HPDE6-E6E7 (cell line): Measurements from ENCODE around the gene RMDN3.

Source experiments
- DNase-seq: peaks from one replicate; pipeline ENCODE4 v3.0.0; 2011; ENCODE audit warnings: missing footprints; ENCODE audit errors: extremely low spot score

The RMDN3 gene

GRCh38 chr15:40754883-40755811 is at the start of gene RMDN3:
Gene RMDN3, minus strand, starts transcription at chr15:40755254. Its CDS starts 471 bp downstream, at chr15:40754783.
- DNase-seq: peak; percentile 86

GRCh38 chr15:40803688-40804087 is 48.6 kb upstream of the RMDN3 start:
- no peak for DNase-seq

DNA sequence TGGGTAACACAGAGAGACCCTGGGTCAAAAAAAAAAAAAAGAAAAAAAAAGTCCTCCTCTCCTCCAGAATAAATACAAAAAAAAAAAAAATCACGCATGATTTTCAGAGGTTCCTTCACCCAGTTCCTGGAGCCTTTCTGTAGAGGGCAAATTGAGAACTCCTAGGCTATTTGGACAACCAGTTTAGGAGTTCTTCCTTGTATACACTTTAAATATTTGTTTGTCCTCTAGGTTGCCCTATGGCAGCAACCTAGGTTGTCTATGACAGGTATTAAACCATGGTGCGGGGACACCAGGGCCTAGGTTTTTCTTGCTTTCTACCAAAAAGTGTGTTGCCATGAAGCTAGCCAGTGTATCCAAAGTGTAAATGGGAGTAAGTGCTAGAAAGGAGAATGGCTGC is 48.0 kb upstream of the RMDN3 start:
- no peak for DNase-seq

- no peak for DNase-seq
Measured at GRCh38 chr15:40799523-40799922, 44.5 kb upstream of the RMDN3 start.

DNA sequence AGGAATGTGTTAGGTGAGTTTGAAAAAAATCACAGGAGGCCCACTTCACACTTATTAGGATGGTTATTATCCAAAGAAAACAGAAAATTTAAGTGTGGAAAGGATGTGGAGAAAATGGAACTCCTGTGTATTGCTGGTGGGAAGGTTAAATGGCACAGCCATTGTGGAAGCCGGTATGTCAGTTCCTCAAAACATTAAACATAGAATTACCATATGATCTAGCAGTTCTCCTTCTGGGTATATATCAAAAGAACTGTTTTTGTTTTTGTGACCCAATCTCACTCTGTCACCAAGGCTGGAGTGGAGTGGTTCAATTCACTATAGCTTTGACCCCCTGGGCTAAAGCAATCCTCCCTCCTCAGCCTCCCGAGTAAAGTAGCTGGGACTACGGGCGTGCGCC is 41.5 kb upstream of the RMDN3 start:
- no peak for DNase-seq

DNA sequence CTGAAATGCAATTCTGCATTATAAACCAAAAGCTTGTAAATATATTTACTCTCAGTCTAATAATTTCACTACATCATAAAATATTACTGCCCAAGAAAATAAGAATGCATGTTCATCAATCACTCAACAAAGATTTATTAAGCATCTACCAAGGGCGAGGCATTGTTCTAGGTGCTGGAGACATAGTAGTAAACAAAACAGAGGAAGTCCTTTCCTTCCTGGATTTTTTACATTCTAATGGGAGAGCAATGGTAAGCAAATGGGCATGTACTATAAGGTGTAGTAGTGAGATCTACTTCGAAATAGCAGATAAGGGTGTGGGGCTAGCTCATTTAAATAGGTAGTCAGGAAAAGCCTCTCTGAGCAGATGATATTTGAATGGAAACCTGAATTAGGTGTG is 41.0 kb upstream of the RMDN3 start:
- no peak for DNase-seq

DNA sequence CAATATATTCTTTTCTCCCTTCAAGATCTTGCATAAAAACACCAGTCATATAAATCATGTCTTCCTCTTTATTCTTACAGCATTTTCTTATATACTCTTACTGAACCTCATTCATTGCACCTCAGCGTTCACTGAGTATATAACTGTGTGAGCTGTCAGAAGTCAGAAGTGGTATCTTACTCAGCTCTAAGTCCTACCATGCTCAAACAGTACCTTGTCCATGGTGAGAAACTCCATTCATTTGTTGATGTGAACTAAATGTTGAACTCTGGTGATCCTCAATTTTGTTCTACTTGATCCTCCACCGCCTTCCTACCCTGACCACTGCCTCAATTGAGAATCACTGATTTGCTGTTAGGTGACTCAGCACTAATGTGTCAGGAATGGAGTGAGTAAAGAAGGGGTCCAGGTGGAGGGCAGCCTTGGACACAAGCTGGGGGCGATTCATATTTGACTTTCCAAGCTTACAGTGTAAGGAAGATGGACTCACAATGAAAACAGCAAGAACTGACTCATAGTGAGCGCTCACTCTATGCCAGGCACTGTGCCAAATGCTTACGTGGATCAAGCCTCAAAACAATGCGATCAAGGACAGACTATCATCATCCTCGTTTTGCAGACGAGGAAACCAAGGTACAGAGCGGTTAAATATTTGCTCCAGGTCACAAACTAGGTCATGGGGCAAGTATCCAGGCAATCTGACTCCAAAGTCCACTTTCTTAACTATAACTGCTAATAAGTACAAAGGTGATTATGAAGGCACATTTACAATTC is 38.3 kb upstream of the RMDN3 start:
- peak; percentile 55 for DNase-seq

DNA sequence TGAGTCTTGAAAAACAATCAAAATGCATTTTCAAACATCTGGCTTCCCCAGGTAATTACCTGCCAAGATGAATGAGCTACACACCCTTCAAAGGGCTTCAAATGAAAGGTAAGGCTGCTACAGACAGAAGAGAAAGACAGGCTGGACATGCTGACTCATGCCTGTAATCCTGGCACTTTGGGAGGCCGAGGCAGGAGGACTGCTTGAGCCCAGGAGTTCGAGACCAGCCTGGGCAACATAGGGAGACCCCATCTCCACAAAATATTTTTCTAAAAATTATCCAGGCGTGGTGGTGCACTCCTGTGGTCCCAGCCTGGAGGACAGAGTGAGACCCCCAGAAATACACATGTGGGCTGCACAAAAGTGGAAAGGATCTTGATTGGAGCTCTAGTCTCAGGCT is 37.3 kb upstream of the RMDN3 start:
- no peak for DNase-seq

GRCh38 chr15:40790718-40791117 is 35.7 kb upstream of the RMDN3 start:
- DNase-seq: no peak

- DNase-seq: no peak
Measured at GRCh38 chr15:40789999-40790398, 34.9 kb upstream of the RMDN3 start.

GRCh38 chr15:40789119-40789518 is 34.1 kb upstream of the RMDN3 start:
- no peak for DNase-seq

DNA sequence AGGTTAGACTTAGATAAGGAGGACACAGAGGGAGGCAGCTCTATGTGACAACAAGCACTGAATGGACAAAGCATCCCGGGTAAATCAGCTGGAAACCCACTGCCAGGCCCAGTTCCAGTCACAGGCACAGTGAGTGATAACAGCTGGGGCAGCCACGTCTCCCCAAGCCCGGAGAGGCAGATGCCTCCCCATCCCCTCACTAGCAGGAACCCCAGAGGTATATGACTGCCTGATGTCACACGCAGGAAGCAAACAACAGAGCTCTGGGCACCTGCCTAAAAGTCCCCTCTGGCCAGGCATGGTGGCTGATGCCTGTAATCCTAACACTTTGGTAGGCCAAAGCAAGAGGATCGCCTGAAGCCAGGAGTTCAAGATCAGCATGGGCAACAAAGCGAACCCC is 32.9 kb upstream of the RMDN3 start:
- no peak for DNase-seq

DNA sequence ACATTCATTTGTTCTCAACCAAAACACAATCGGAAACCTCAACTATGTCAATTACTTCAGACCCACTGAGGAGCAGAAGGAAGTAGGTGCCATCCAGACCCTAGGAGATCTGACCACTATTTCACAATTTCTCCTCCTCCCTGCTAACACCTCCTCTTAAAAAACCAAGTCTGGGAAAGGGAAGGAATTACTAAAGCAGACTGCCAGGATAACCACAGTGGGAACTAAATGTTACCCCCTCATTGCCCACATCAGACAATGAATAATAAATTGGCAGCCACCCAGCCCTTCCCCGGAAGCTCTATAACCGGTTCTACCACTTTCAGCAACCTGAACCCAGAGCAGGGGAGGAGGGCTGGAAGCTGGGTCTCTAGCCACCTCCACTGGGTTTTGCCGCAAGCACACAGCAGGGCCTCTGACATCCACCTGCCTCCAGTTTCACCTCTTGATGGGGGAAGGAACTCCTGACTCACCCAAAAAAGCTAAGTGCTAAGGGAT is 32.3 kb upstream of the RMDN3 start:
- no peak for DNase-seq

GRCh38 chr15:40785814-40786213 is 30.8 kb upstream of the RMDN3 start:
- no peak for DNase-seq

- DNase-seq: no peak
Measured at GRCh38 chr15:40785164-40785563, 30.1 kb upstream of the RMDN3 start.

DNA sequence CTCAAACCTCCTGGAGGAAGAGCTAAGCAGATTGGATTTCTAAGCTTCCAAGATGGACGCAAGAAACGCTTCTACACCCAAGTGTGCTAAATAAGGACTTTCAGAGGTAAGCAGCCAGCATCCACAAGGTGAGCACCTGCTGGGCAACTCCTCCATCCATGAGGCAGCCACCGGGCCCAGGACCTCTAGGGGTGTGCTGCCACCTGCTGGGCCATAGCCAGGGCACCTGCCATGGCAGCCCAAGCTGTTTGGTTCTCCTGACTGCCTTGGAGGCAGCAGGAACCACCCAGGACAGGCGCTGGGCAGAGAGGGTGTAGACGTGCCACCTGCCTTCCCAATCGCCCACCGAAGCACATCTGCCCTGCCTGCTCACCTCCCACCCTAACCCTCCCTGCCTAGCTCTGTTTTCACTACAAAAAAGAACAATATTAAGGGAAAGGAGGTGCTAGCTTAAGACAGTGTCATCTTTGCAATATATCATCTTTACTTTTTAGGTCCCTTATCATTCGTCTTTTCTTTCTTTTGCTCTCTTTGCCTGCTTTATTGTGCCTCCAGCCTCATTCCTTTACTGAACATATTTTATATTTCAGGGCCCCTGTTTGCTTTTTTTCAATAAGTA is 27.7 kb upstream of the RMDN3 start:
- DNase-seq: no peak

DNA sequence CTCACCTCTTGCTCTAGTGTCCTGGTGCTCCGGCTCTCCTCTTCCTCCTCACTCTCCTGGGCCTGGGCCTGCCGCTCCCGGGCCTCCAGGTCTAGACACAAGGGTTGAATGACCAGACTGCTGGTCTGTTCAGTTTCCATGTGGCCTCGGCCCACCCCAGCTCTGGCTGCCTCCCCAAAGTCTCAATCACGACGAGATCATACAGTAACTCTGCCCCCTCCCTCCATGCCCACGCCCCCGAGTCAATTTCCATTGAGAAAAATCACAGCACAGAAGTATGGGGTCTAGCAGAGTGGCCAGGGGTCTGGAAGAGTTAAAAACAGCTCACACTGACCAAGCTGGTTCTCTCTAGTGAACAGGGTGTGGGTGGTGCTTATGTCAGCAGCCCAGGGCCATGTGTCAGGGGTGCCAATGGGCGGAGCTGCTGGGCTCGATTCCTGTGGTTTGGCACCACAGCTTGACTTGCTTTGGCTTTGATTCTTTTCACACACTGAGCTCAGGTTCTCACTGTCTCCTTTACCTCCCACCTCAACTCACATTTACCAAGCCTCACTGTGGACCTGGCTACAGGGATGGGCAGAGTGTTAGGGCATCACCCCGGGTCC is 21.6 kb upstream of the RMDN3 start:
- DNase-seq: no peak

GRCh38 chr15:40775740-40776536 is 20.9 kb upstream of the RMDN3 start:
- no peak for DNase-seq

DNA sequence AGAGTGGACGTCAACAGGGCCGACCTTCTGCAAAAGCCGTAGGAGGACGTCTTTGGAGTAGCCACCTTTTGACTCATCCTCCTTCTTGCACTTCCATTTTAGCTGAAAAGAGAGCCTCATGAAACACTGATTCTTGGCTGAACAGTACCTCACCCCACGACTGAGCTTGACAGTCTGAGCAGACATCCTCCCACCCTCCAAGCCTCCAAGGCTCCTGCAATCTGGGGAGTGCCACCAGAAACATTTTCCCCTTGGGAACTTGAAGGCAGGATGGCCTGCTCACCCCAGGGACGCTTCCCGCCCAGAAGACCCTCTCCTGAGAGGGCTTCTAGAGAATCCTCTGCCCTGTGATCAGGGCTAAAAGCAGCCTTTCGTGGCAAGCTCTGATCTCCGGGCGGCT is 20.0 kb upstream of the RMDN3 start:
- DNase-seq: no peak

- DNase-seq: no peak
Measured at GRCh38 chr15:40773902-40774301, 18.8 kb upstream of the RMDN3 start.

DNA sequence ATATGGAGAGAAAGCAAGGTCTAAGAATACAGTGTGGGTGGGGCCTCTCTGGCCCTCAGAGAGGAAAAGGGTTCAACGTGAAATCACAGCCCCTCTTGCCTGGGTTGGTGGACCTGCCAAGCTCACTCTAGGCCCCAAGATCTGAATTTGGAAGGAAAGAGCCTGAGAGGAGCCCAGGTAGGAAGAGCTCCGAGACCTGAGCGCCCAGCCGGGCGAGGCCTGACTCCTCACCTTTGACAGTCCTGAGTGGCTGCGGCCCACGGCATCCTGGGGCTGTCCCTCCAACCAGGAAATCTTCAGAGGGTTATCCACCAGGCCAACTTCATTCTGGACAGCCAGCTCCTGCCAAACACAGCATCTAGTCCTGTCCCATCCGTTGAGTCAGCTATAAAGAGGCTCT is 18.4 kb upstream of the RMDN3 start:
- DNase-seq: no peak
